ENCODE results near the gene IRF4. TPM values are rescaled to one million over a fixed set of nuclear protein-coding genes. Genes with fewer than 3 reads are reported as not detected.

The IRF4 gene
- total RNA-seq, 1 donor from 2014 or later: 2.9 TPM

DNA sequence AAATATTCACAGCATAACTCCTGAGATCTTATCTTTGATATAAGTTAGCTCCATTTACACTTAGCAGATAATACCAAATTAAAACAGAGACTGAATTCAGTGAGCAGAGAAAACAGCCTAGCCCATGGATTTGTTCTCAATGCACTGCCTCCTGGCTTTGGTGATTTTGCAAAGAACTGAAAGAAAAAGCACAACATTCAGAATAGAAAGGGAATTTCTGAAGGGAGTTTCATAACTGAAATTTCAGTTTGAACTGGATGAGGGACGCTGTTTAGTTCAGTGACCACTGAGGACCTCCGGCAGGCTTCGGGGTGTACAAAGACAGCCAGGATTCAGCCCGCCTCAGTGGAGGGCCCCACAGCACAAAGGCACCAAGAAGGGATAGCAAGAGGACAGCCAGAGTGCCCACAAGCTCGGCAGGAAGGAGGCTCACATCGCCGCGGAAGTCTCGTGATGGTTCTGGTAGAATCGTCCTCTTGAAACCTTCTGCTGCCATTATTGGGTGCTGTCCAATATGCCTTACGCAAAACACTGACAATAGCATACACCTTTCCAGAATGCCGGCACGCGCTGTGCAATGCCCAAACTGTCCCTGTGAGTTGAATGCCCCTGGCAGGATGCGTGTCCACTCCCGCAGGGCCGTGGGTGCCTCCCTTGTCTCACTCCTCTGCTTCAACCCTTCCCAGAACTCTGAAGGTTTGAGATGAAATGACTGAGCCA is 9.7 kb upstream of the IRF4 start:
- no peak for DNase-seq (ENCODE audit: low spot score)

DNA sequence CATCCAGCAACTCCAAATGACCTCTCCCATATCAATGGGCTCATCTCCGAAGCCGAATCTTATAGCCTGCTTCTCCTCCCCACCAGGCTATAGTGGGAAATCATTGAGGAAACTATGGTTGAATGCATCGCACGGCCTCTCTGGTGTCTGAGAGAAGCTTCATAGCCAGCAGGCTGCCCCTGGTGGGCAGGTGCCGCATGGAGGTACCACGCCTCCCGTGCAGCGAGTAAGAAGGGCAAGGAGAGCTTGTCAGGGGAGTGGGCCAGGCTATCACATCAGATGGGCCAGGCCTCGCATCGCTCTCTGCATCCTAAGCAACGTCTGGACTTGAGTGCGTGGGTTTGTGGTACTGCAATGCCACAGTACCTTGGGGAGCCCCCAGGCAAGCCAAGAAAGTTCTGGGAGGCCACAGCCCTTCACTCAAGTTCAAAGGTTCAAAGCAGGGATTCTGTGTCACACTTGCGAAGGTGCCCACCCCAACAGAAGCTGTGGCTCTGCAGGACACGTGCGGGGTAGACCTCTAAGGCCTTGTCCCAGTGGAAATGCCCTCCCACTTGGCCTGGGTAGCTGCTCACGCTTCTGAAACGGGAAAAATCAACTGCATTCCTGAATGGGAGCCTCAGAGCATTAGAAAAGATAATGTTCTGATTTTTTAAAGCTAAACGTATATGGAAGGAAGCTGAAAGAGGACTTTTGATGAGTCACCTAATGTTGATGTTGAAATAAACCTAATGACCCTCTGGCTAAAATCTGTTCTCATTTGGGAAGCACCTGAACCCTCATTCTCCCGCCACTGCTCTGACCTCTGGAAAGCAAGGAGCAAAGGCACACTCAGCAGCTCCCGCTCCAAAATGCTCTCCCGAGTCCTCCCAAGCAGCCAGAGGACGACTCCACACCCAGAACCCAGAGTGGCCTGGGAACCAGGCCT is 8.4 kb upstream of the IRF4 start:
- DNase-seq (ENCODE audit: low spot score): no peak

DNA sequence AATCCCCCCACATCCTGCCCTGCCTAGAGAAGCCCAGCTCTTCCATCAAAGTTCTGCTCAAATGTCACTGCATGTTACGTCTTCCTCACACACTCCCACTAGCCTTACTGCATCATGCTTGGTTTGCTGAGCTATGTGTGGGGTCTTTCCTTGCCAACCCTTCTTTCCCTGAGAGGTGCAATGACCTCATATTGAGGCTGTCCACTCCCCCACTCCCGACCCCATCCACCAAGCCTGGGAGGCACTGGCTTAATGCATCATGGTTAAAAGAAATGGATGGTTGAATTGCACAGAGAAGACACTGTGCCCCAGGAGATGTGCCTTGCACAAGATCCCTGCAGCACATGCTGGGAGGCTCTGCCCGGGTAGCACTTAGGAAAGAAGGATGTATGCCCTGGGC is 7.7 kb upstream of the IRF4 start:
- DNase-seq (ENCODE audit: low spot score): no peak

DNA sequence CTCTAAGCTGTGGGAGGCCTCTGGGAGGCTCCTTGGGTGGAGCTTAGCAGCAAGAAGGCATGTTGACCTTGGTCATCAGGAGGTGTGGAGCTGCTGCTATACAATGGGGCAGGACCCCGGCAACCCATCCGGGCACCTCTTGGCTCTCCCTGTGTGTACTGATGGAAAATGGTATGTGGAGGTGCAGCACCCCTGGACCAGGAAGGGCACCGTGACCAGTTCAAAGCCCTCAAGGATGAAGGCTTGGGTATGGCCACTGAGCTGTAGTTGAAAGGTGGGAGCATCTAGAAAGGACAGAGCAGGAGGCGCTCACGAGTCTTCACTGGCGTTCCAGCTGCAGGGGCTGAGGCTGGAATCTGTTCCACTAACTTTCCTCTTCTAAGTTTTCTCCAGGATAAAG is 6.7 kb upstream of the IRF4 start:
- DNase-seq (ENCODE audit: low spot score): no peak

DNA sequence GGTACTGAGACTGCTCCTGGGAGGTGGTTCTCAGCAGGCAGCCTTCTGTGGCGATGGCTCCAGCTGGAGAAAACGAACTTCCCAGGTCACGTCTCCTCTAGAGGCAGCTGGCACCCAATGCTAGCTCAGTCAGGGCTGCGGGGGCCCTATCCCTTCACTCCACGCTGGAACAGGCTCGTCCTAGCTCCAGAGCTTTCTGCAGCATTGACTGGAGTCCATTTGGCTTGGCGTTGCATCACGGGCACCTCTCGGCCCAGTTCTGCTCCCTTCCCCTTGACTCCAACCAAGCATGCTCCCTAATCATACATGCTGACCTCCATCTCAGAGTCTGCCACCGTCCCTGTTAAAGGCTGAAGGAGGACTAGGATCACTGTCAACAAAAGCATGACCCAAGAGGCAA is 5.9 kb upstream of the IRF4 start:
- DNase-seq (ENCODE audit: low spot score): no peak

DNA sequence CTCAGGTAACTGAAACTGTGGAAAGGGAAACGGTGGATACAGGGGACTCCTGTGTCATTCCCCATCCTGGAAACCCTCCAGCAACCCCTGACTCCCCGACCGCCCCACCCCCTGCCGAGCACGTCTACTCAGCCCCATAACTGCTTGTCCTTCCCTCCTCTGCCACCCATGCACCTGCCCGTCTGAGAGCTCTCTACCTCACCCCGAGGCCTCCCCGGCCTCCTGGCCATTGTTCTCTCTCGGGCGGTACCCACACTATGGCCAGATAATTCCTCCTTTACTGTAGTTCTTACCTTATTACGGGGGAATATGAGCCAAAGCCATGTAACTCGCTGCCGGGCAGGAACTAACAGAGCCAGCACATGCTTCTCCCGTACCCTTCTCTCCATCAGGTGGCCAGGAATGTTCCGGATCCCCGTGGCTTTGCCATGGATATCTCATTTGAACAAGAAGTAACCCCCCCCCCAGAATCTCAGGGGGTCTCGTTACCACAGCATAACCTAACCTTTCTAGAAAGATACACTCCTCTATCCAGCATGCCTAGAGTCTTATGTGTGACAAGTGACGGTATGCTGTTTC is 4.8 kb upstream of the IRF4 start:
- DNase-seq (ENCODE audit: low spot score): no peak

DNA sequence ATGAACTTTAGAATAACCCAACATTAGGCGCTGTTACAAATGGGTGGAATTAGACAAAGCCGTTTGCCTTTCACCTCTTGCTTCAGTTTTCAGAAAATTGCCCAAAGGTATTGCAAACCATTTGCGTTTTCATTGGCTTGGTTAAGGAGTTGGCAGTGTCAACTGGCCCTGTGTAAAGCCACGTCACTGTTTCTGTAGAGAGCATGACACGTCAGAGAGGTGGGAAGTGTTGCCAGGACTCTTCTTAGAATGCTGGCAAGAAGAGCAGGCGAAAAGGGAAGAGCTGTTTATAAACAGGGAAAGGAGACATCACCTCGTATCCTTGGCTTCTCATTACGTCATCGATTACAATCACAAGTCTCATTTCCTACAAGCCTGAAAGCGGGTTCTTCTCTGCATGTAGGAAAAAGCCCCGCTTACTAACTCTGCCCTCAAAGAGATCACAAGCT is 4.2 kb upstream of the IRF4 start:
- no peak for DNase-seq (ENCODE audit: low spot score)

DNA sequence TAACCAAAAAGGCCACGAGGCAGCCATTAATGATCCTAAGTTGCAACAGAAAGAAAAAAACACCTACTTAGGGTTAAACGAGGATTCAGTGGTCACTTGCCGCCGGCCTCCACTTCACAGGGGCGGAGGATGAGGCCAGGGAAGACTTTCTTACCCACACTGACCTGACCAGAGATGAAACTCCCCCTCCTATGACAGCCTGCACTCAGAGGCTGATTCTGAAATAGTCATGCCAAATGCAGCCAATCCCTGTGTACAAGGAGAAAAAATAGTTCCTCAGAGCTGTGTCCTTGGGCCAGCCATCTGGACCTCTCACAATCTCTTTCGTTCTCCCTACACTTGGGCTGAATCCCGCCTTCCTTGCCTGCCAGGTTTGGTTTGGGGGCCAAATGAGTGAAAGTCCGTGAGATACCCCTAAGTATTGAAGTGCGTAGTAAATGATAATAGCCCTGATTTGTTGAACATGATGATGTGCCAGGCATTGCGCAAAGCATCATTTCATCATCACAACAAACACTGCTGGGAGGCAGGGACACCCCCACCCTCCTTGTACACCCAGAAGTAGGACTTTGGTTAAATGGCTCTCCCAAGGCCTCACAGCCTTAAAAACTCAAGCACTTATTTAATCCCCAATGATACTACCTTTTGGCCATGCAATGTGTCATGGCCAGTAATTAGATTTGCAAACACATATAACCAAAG is 3.2 kb upstream of the IRF4 start:
- DNase-seq (ENCODE audit: low spot score): no peak

DNA sequence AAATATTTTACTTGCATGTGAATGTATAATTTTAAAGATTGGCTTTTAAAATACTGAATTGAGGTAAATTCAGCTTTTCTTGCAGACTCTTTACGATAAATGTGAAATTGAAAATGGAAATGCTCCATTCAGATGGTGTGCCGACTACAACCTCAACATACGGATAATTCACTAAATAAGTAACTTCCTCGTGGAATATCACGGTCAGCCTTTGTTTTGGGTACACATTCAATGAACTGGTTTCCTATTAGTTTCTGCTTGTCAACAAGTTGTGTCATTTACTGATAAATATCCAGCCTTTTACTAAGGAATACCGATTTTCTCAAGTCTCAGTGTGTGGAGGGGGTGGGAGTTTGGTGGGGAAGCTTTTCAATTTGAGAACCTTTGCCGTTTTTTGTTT is 2.4 kb upstream of the IRF4 start:
- DNase-seq (ENCODE audit: low spot score): no peak

DNA sequence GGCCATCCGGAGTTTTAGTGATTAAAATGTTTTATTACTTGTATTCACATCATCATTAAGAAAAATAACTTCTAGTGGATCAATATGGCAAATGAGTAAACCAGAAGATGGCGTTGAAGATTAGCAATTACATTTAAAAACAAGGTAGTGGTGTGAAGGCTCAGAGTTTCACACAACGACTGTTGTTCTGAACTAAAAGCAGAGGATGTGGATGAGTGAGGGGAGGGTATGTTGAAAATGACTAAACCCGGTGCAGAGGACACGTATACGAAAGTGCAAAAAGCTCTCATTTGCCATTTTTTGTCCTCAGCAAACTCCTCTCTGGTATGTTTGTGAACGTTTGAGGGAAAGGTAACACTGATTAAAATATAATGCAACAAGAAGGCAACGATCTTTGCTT is 1.9 kb upstream of the IRF4 start:
- no peak for DNase-seq (ENCODE audit: low spot score)

DNA sequence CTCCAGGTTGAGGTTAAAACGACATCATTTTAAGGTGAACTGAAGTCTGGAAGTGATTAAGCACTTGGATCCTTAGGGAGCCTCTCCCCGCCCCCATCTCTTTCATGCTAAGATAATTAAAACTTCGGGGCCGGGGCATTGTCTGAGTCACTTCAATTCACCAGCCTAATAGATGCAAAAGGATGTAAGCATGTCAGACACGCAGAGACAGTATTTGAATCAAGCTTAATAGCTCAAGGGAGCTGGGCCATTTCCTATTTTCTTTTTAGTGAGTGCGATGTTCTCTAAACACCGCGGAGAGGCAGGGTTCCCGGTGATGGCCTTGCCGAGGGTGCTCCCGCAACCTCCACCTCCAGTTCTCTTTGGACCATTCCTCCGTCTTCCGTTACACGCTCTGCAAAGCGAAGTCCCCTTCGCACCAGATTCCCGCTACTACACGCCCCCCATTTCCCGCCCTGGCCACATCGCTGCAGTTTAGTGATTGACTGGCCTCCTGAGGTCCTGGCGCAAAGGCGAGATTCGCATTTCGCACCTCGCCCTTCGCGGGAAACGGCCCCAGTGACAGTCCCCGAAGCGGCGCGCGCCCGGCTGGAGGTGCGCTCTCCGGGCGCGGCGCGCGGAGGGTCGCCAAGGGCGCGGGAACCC is 516 bp upstream of the IRF4 start:
- DNase-seq (ENCODE audit: low spot score): peak; percentile 8

DNA sequence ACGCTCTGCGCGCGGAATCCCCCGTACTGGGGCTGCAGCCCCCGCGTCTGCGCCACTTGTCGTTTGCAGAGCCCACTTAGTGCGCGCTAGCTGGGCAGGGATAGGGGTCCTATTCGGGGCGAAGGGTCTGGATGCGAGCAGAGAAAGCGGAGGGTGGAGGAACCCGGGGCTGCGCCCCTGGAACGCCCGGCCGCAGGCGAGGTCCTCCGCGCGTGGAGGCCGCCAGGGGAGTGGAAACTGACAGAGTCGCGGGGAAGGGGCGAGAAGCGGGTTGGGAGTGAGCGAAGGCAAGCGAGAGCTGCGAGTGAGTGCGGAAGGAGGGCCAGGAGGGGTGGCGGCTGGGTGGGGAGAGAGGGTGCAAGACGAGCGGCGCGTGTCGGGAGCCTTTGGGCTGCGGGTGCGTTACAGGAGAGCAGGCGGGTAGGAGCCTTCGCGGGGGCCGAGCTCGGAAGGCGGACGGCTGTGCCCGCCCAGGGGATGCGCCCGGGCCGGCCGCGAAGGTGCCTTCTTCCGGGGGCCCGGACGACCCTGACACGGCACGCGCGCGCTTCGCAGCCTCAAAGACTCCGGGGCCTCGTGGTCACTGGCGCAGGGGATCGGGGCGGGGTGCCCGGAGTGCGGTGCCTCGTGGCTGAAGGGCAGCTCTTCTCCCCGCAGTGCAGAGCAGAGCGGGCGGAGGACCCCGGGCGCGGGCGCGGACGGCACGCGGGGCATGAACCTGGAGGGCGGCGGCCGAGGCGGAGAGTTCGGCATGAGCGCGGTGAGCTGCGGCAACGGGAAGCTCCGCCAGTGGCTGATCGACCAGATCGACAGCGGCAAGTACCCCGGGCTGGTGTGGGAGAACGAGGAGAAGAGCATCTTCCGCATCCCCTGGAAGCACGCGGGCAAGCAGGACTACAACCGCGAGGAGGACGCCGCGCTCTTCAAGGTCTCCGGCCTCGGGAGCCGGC is 1.2 kb downstream of the IRF4 start:
- DNase-seq (ENCODE audit: low spot score): no peak

DNA sequence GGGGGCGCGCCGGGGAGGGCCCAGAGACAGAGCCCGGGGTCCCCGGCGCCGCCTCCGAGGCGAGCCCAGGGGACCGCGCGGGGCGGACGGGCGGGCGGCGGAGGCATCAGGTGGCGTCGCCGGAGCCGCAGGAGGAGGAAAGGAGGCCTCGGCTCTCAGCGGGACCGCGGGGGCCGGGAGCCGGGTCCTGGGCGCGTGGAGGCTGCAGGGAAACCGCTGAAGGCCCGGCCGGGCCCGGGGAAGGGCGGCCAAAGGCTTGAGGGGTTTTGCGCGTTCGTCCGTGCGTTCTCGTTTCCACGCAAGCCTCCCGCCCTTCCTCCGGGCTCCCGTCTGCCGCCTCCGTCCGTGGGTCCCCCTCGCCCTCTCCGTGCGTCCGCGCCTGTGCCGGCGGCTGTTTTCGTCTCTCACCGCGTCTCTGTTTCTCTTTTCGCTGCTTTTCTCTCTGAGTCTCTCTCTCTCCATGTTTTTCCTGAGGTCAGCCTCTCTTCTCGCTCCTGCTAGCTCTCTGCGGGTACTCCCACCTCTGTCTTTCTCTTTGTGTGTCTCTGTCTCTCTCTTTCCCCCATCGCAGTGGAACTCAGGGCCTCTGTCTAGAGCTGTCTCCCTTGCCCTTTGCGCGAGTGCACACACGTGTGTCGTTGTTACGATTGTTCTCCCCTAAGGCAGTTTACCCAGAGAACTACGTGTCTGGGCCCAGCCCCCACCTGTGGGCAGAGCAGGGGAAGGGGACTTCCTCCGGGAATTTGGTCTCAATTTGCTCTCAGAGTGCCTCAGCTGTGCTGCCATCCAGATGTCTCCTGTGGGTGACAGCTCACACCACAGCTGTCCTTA is 2.1 kb downstream of the IRF4 start:
- DNase-seq (ENCODE audit: low spot score): no peak

DNA sequence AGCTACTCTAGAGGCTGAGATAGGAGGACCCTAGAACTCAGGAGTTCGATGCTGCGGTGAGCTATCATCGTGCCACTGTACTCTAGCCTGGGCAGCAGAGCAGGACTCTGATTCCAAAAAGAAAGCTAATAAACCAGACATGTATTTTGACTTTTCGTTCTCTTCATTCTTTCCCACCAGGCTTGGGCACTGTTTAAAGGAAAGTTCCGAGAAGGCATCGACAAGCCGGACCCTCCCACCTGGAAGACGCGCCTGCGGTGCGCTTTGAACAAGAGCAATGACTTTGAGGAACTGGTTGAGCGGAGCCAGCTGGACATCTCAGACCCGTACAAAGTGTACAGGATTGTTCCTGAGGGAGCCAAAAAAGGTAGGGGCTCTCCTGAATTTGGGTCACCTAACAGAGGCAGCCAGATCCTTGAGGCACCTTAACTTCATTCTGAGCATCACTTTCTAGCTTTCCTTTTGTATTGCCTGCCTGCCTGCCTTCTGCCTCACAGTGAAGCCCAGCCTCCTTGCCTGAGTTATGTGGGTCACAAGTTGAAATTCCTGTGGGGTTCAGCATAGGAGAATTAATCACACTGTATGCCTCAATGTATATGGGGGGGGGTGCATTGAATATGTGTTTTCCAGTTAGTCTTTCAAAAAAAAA is 3.2 kb downstream of the IRF4 start:
- no peak for DNase-seq (ENCODE audit: low spot score)

DNA sequence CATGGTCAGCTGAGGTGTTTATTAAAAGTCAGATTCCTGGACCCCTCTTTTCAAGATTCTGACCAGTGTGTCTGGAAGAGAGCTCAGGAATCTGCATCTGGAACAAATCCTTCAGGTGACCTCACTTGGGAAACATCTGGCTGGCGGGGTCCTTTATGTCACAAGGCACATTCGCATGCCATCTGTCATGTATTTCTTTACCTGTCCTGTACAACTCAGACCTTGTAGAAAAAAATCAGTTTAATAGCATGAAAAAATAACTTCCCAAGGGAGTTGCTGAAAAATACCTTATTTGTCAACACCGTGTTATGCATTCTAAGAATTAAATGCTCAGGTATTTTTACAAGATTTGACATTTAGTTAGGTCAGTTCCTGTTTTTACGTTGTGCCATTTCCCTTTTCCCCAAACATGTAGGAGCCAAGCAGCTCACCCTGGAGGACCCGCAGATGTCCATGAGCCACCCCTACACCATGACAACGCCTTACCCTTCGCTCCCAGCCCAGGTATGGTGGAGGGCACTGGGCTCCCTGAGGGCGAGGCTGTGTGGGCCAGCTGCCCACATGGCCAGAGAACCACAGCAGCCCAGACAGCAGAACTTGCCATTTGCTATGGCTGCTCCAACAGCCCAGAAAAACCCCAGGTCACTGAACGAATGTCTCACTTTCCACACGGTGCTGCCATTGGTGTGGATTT is 4.0 kb downstream of the IRF4 start:
- no peak for DNase-seq (ENCODE audit: low spot score)

DNA sequence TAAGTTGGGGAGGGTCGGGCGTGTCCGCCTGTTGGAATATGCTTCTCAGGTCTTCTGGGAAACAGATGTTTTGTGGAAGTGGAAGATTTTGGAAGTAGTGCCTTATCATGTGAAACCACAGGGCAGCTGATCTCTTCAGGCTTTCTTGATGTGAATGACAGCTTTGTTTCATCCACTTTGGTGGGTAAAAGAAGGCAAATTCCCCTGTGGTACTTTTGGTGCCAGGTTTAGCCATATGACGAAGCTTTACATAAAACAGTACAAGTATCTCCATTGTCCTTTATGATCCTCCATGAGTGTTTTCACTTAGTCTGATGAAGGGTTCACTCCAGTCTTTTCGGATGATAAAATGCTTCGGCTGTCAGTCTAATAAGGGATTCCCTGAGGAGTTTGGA is 4.6 kb downstream of the IRF4 start:
- no peak for DNase-seq (ENCODE audit: low spot score)

DNA sequence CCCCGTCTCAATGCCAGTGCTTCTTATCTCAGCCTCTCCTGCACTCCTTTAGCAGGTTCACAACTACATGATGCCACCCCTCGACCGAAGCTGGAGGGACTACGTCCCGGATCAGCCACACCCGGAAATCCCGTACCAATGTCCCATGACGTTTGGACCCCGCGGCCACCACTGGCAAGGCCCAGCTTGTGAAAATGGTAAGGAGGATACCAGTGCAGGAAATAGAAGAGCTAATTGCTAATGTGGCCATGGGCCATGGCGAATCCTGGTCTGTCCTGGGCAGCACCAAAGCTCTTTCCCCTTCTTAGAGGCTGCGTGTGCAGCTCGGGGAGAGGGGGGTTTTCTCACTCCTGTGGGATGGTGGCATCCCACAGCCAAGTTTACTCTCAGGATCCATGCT is 5.5 kb downstream of the IRF4 start:
- no peak for DNase-seq (ENCODE audit: low spot score)

DNA sequence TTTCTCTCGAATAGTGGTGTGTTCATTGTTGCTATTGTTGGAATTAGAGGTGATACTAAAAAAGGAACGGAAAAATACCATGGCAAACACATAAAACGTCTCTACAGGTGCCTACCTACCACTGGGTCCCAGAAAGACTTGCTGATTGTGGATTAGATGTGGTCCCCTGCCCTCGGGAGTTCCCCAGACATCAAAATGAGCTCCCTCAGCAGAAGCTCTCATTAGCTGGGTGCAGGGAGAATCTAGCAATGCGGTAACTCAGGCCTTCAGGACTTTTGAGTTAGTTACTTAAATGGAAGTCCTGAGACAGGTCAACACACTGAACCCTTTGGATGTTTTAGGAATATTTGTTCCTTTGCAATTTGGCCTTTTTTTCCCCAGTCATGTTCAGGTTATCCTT is 6.1 kb downstream of the IRF4 start:
- DNase-seq (ENCODE audit: low spot score): no peak

Data from mucosa of gallbladder (tissue), 1 donor.